Measurements from ENCODE around the gene SLC34A1. TPM values are rescaled to one million over a fixed set of nuclear protein-coding genes. Genes with fewer than 3 reads are reported as not detected.

SLC34A1 gene
- total and polyA plus RNA-seq, 2 donors from 2014 or later: 0.91 to 211 TPM

DNA sequence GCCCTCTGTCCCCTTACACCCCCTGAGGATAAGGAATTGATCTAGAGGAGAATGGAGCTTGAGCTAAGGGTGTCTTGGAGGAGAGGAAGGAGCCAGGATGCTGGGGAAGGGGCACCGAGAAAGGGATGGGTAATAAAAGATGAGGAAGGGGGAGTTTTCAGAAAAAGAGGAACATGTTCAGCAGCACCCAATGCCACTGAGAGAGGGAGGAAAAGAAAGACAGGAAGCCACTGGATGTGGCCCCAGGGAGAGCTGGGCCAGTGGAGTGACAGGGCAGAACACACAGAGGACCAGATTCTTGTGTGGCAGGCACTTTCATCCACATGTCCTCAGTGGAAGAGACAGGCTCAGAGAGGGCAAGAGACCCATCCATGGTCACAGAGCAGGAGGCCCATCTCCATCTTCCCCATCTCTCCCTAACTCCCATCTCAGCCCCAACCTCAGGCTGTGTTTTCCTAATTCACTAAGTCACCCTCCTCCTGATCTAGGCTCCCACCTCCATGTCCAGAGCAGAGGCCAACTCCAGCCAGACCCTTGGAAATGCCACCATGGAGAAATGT, 9.1 kb downstream of the SLC34A1 start:
- TF ChIP-seq, protein P1, sequence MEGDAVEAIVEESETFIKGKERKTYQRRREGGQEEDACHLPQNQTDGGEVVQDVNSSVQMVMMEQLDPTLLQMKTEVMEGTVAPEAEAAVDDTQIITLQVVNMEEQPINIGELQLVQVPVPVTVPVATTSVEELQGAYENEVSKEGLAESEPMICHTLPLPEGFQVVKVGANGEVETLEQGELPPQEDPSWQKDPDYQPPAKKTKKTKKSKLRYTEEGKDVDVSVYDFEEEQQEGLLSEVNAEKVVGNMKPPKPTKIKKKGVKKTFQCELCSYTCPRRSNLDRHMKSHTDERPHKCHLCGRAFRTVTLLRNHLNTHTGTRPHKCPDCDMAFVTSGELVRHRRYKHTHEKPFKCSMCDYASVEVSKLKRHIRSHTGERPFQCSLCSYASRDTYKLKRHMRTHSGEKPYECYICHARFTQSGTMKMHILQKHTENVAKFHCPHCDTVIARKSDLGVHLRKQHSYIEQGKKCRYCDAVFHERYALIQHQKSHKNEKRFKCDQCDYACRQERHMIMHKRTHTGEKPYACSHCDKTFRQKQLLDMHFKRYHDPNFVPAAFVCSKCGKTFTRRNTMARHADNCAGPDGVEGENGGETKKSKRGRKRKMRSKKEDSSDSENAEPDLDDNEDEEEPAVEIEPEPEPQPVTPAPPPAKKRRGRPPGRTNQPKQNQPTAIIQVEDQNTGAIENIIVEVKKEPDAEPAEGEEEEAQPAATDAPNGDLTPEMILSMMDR (IDR thresholded peaks at IDR 0.05; ENCODE audit: borderline replicate concordance, extremely low read depth, insufficient read depth): no peak
- intact Hi-C loops (cut with DNase I): no loop called here

DNA sequence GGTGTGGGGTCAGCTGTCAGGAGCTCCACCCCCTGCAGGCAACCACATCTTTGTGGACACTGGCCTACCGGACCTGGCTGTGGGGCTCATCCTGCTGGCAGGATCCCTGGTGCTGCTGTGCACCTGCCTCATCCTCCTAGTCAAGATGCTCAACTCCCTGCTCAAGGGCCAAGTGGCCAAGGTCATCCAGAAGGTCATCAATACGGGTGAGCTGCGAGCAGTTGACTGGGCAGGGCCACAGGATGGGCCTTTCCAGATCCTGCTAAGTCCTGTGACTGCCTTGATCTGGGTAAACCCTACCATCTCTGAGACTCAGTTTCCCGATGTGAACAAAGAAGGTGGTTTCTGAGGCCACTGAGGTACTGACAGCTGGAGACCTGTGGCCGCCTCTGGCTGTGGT, 9.8 kb downstream of the SLC34A1 start:
- Histone ChIP-seq H3K27ac (ENCODE audit: low read depth in 2 of 2, low read length in 2 of 2) (no peak overlapping the region), H3K4me1 (ENCODE audit: control insufficient read depth in 2 of 3, insufficient read depth in 2 of 3, low read depth in 1 of 3, low read length in 3 of 3) (peaks cover 0 to 8% (median 0%) of the 10 kb centered on the region in 3 donors), H3K9ac (ENCODE audit: low read length in 3 of 3) (no peak overlapping the region), H3K27me3 (ENCODE audit: control insufficient read depth, insufficient read depth, low read length) (peaks cover 2% of the 10 kb centered on the region), H3K4me3 (ENCODE audit: low read length in 3 of 3) (no peak overlapping the region), H3K36me3 (ENCODE audit: control insufficient read depth in 2 of 3, insufficient read depth in 3 of 3, low read length in 3 of 3) (peaks cover 0 to 1% (median 0%) of the 10 kb centered on the region in 3 donors), H3K9me3 (ENCODE audit: control insufficient read depth in 2 of 3, insufficient read depth in 1 of 3, low read length in 3 of 3) (no peaks in the 10 kb centered on the region)
- TF ChIP-seq, protein P1 (IDR thresholded peaks at IDR 0.05; ENCODE audit: borderline replicate concordance, extremely low read depth, insufficient read depth): no peak
- FAIRE-seq (no peak), DNase-seq (no peak)
- intact Hi-C loops (cut with DNase I): no loop called here

More for the DNA sequence above, 9.1 kb downstream of the SLC34A1 start:
- Histone ChIP-seq H3K9ac (ENCODE audit: low read length in 3 of 3) (no peak overlapping the region), H3K4me1 (ENCODE audit: control insufficient read depth in 2 of 3, insufficient read depth in 2 of 3, low read depth in 1 of 3, low read length in 3 of 3) (peaks cover 0 to 15% (median 0%) of the 10 kb centered on the region in 3 donors), H3K4me3 (ENCODE audit: low read length in 3 of 3) (no peak overlapping the region), H3K36me3 (ENCODE audit: control insufficient read depth in 2 of 3, insufficient read depth in 3 of 3, low read length in 3 of 3) (peaks cover 0 to 4% (median 0%) of the 10 kb centered on the region in 3 donors), H3K27me3 (ENCODE audit: control insufficient read depth, insufficient read depth, low read length) (peaks cover 2% of the 10 kb centered on the region), H3K9me3 (ENCODE audit: control insufficient read depth in 2 of 3, insufficient read depth in 1 of 3, low read length in 3 of 3) (no peaks in the 10 kb centered on the region), H3K27ac (ENCODE audit: low read depth in 2 of 2, low read length in 2 of 2) (no peak overlapping the region)
- FAIRE-seq: no peak
- DNase-seq: no peak

DNA sequence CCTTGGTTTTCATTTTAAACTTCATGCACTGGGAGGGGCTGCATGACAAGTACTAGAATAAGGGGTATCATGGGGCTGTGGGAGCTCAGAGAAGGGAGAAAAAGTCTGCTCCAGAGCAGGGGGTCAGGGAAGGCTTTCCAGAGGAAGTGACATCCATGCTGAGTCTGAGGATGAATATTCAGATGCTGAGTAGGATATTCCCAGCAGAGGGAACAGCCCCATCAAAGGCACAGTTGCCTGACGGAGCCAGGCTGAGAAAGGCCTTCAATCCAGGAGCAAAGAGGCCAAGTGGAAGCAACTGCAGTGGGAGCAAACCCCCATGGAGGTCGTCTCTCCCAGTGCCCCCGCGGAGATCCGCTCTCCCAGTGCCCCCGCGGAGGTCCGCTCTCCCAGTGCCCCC, 11.8 kb downstream of the SLC34A1 start:
- Histone ChIP-seq H3K4me3 (ENCODE audit: low read length in 3 of 3) (no peak overlapping the region), H3K9ac (ENCODE audit: low read length in 3 of 3) (no peak overlapping the region), H3K36me3 (ENCODE audit: control insufficient read depth in 2 of 3, insufficient read depth in 3 of 3, low read length in 3 of 3) (no peaks in the 10 kb centered on the region), H3K27ac (ENCODE audit: low read depth in 2 of 2, low read length in 2 of 2) (no peak overlapping the region), H3K27me3 (ENCODE audit: control insufficient read depth, insufficient read depth, low read length) (peaks cover 5% of the 10 kb centered on the region), H3K9me3 (ENCODE audit: control insufficient read depth in 2 of 3, insufficient read depth in 1 of 3, low read length in 3 of 3) (no peaks in the 10 kb centered on the region), H3K4me1 (ENCODE audit: control insufficient read depth in 2 of 3, insufficient read depth in 2 of 3, low read depth in 1 of 3, low read length in 3 of 3) (peaks cover 0 to 5% (median 0%) of the 10 kb centered on the region in 3 donors)
- DNase-seq: no peak
- no peak for FAIRE-seq
- intact Hi-C loops (cut with DNase I): no loop called here
- TF ChIP-seq, protein P1 (IDR thresholded peaks at IDR 0.05; ENCODE audit: borderline replicate concordance, extremely low read depth, insufficient read depth): no peak

DNA sequence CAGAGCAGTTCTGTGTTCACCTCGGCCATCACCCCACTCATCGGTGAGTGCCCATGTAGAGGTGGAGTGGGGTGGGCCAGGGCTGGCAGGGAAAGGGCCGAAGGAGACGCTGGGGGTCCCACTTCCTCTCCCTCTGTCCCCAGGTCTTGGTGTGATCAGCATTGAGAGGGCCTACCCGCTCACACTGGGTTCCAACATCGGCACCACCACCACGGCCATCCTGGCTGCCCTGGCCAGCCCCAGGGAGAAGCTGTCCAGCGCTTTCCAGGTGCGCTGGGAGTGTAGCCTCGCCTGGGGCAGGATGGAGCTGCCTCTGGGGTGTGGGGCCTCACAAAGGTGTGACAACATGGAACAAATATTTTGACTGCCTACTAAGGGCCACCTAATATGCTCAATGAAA, 12.6 kb downstream of the SLC34A1 start:
- Histone ChIP-seq H3K4me3 (ENCODE audit: low read length in 3 of 3) (no peak overlapping the region), H3K27ac (ENCODE audit: low read depth in 2 of 2, low read length in 2 of 2) (no peak overlapping the region), H3K9me3 (ENCODE audit: control insufficient read depth in 2 of 3, insufficient read depth in 1 of 3, low read length in 3 of 3) (no peaks in the 10 kb centered on the region), H3K9ac (ENCODE audit: low read length in 3 of 3) (no peak overlapping the region), H3K27me3 (ENCODE audit: control insufficient read depth, insufficient read depth, low read length) (peaks cover 9% of the 10 kb centered on the region), H3K4me1 (ENCODE audit: control insufficient read depth in 2 of 3, insufficient read depth in 2 of 3, low read depth in 1 of 3, low read length in 3 of 3) (peaks cover 0 to 5% (median 0%) of the 10 kb centered on the region in 3 donors), H3K36me3 (ENCODE audit: control insufficient read depth in 2 of 3, insufficient read depth in 3 of 3, low read length in 3 of 3) (no peaks in the 10 kb centered on the region)
- TF ChIP-seq, protein P1 (IDR thresholded peaks at IDR 0.05; ENCODE audit: borderline replicate concordance, extremely low read depth, insufficient read depth): no peak
- intact Hi-C loops (cut with DNase I): no loop called here
- DNase-seq (no peak), FAIRE-seq (no peak)

Data from kidney (tissue), 14 donors.